Coronary artery (tissue), 2 donors: ENCODE results near the gene TRAPPC3.
A peak's percentile ranks its signal among the peaks of the same experiment; 100 is the strongest.

Source experiments
- DNase-seq: peaks from one replicate; pipeline ENCODE4 v3.0.0-alpha.2; 2017; ENCODE audit warnings: low spot score
- H3K27ac ChIP-seq, 2 donors: fragments of 200-600 bp; sonication (generic); one replicate each; pipeline ENCODE4 v1.5.1; 2016 to 2019
- H3K4me3 ChIP-seq: fragments of 200-600 bp; sonication (generic); 2 replicates; pipeline ENCODE4 v1.5.1; 2016; ENCODE audit warnings: mild to moderate bottlenecking, moderate library complexity
- TF ChIP-seq, protein P1 (sequence below): fragments of 200-600 bp; sonication (generic); IDR thresholded peaks from one replicate; pipeline ENCODE4 v1.5.1; 2019; ENCODE audit warnings: antibody characterized with exemption

TRAPPC3 gene

DNA sequence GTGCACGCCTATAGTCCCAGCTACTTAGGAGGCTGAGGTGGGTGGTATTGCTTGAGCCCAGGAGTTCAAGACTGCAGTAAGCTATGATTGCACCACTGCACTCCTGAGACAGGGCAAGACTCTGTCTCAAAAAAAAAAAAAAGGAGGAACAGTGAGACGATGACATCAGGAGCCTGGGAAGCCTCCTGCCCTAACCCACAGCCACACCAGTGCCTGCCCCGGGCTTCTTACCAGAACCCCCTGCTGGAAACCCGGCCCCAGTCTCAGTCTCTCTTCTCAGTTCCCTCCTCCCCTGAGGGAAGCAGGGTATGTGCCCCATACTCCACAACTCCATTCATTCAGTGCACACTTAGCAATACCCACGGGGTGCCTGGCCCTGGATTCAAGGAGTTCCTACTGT, 33.4 kb downstream of the TRAPPC3 start:
- TF ChIP-seq, protein P1, sequence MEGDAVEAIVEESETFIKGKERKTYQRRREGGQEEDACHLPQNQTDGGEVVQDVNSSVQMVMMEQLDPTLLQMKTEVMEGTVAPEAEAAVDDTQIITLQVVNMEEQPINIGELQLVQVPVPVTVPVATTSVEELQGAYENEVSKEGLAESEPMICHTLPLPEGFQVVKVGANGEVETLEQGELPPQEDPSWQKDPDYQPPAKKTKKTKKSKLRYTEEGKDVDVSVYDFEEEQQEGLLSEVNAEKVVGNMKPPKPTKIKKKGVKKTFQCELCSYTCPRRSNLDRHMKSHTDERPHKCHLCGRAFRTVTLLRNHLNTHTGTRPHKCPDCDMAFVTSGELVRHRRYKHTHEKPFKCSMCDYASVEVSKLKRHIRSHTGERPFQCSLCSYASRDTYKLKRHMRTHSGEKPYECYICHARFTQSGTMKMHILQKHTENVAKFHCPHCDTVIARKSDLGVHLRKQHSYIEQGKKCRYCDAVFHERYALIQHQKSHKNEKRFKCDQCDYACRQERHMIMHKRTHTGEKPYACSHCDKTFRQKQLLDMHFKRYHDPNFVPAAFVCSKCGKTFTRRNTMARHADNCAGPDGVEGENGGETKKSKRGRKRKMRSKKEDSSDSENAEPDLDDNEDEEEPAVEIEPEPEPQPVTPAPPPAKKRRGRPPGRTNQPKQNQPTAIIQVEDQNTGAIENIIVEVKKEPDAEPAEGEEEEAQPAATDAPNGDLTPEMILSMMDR: no peak
- peak overlapping the region; percentile 88 to 92 for H3K27ac ChIP-seq
- H3K4me3 ChIP-seq: no peak overlapping the region
- DNase-seq: no peak

DNA sequence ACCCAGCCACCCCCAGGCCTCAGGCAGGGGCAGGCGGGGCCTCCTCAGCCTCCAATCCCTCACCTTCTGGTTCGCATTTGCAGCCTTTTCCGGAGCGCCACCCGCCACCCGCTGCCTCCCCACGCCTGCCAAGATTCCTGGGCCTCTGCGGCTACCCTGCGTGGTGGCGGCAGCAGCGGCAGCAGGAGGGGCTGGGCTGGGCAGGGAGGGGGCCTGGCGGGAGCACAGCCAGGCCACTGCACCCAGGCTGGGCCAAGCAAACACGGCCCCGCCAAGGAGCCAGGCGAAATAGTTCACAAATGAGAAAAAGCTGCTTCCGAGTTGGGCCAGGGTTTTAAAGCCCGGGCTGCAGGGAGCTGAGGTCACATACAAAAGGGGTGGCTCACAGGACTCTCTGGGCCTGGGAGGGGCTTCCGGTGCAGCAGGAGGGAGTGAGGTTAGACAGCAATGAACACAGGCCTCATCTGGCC, 34.1 kb downstream of the TRAPPC3 start:
- H3K4me3 ChIP-seq: peak overlapping the region; percentile 4
- DNase-seq: peak; percentile 88
- peak overlapping the region; percentile 88 to 92 for H3K27ac ChIP-seq
- TF ChIP-seq, protein P1: no peak

- Histone ChIP-seq H3K4me3 (no peak overlapping the region), H3K27ac (peak overlapping the region; percentile 88 to 92)
- TF ChIP-seq, protein P1: no peak
- no peak for DNase-seq
Observed at GRCh38 chr1:36114371-36114770, 34.9 kb downstream of the TRAPPC3 start.

DNA sequence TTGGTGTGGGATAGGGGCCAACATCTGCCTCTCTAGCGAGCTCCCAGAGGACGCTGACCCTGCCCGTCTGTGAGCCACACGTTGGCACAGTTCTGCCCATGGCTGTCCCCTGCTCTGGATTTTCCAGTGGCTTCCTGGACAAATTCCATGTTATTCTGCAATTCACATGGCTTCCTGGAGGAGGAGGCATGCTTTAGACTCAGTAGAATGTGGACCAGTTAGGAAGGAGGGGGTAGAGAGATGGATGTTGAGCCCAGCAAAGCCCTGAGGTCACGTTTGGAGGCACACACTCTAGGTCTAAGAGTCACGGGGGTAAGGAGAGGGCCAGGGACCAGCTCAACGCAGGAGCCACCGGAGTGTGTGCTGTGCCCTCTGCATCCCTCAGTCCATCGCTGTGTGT, 36.5 kb downstream of the TRAPPC3 start:
- TF ChIP-seq, protein P1: no peak
- Histone ChIP-seq H3K27ac (no peak overlapping the region), H3K4me3 (no peak overlapping the region)
- no peak for DNase-seq

GRCh38 chr1:36111151-36111550, 38.1 kb downstream of the TRAPPC3 start:
- TF ChIP-seq, protein P1: no peak
- DNase-seq: no peak
- Histone ChIP-seq H3K27ac (no peak overlapping the region), H3K4me3 (no peak overlapping the region)

GRCh38 chr1:36109041-36109679, 40.1 kb downstream of the TRAPPC3 start:
- Histone ChIP-seq H3K4me3 (no peak overlapping the region), H3K27ac (peak overlapping the region in 1 of 2 donors; percentile 40)
- no peak for DNase-seq
- TF ChIP-seq, protein P1: no peak

- H3K27ac ChIP-seq: no peak overlapping the region
- DNase-seq: no peak
- TF ChIP-seq, protein P1: no peak
- no peak overlapping the region for H3K4me3 ChIP-seq
Observed at GRCh38 chr1:36108314-36108713, 41.0 kb downstream of the TRAPPC3 start.
